Mucosa of rectum (tissue), 2 donors: Measurements from ENCODE around the gene SLC6A20.

ENCODE experiments used
- H3K27ac ChIP-seq, 2 donors: one replicate each; pipeline ENCODE4 v1.7.0; 2013; ENCODE audit warnings: inconsistent platforms in 2 of 2, low read depth in 2 of 2, low read length in 2 of 2
- H3K27me3 ChIP-seq, 2 donors: one replicate each; pipeline ENCODE4 v1.7.0; 2013; ENCODE audit warnings: low read length in 2 of 2; ENCODE audit not compliant: control insufficient read depth in 2 of 2, insufficient read depth in 2 of 2
- H3K36me3 ChIP-seq, 2 donors: one replicate each; pipeline ENCODE4 v1.7.0; 2013; ENCODE audit warnings: low read length in 2 of 2; ENCODE audit not compliant: control insufficient read depth in 2 of 2, insufficient read depth in 2 of 2
- H3K4me1 ChIP-seq, 2 donors: one replicate each; pipeline ENCODE4 v1.7.0; 2013; ENCODE audit warnings: low read length in 2 of 2, mild to moderate bottlenecking in 1 of 2; ENCODE audit not compliant: control insufficient read depth in 2 of 2, insufficient read depth in 2 of 2
- H3K4me3 ChIP-seq, 2 donors: one replicate each; pipeline ENCODE4 v1.7.0; 2013; ENCODE audit warnings: low read length in 2 of 2
- H3K9ac ChIP-seq, 2 donors: one replicate each; pipeline ENCODE4 v1.7.0; 2013; ENCODE audit warnings: low read length in 2 of 2, low read depth in 1 of 2, mild to moderate bottlenecking in 1 of 2
- H3K9me3 ChIP-seq, 2 donors: one replicate each; pipeline ENCODE4 v1.7.0; 2013; ENCODE audit warnings: low read length in 2 of 2; ENCODE audit not compliant: control insufficient read depth in 2 of 2
- donor health status: healthy.
- donor health status: Normal muscosa, but diverticular disease.

The SLC6A20 gene

GRCh38 chr3:45826321-45826720 lies 30.0 kb upstream of the SLC6A20 start:
- Histone ChIP-seq H3K4me1 (no peaks in the 10 kb centered on the region), H3K27me3 (no peaks in the 10 kb centered on the region), H3K9ac (no peak overlapping the region), H3K9me3 (no peaks in the 10 kb centered on the region), H3K27ac (no peak overlapping the region), H3K36me3 (peaks cover 37 to 41% of the 10 kb centered on the region in 2 donors), H3K4me3 (no peak overlapping the region)

GRCh38 chr3:45821127-45821526 lies 24.8 kb upstream of the SLC6A20 start:
- Histone ChIP-seq H3K9ac (no peak overlapping the region), H3K27ac (no peak overlapping the region), H3K9me3 (no peaks in the 10 kb centered on the region), H3K4me3 (no peak overlapping the region), H3K36me3 (peaks cover 15% of the 10 kb centered on the region in 2 donors), H3K27me3 (no peaks in the 10 kb centered on the region), H3K4me1 (peaks cover 4 to 5% of the 10 kb centered on the region in 2 donors)

DNA sequence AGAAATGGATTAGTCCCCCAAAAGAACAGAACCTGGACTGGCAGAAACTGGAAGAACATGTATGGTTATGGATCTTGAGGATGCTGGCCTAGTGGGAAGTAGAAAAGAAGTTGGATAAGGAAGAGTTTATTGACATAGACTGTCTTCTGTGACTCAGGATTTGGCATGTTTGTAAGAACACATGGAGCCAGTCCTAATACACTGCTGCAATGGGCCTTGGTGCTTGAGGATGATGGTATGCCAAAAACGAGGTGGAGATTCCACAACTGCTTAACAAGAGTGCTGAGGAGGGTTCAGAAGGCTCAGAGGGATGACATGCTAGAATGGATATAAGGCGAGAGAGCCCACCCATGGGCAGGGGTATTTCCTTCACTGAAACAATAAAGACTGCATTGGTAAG lies 23.2 kb upstream of the SLC6A20 start:
- H3K9ac ChIP-seq: no peak overlapping the region
- no peak overlapping the region for H3K27ac ChIP-seq
- H3K4me1 ChIP-seq: peaks cover 4 to 5% of the 10 kb centered on the region in 2 donors
- H3K27me3 ChIP-seq: no peaks in the 10 kb centered on the region
- H3K9me3 ChIP-seq: no peaks in the 10 kb centered on the region
- no peak overlapping the region for H3K4me3 ChIP-seq
- peaks cover 8 to 9% of the 10 kb centered on the region in 2 donors for H3K36me3 ChIP-seq

DNA sequence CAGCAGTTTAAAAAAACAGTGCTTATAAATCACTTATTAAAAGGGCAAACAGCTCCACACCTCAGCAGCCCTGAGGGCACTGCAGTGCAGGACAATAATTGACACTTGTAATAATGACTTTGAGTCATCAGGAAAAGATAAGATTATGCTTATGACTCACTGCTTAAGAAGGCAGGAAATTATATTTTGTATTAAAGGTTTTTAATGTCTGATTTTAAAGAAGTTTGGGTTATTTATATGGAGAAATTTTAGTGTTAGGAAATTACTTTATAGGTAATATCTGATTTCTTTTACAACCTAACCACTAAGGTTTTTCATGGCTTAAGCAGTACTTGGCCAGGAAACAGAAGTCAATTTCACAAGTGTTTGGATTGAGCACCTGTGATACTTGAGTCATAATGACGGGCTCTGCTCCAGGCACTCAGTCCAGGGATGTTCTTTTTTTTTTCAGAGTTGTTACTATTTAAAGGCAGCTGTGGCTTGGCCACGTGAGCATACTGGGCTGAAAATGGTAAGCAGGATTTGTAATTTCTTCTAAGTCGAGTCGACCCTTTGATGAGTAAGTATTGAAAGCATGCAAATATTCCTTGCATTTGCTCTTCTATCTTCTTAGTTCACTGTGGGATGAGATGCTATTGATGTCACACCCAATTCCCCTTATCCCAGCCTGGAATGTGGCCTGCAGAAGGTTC lies 21.6 kb upstream of the SLC6A20 start:
- Histone ChIP-seq H3K27ac (peak overlapping the region in 1 of 2 donors; percentile 30), H3K27me3 (no peaks in the 10 kb centered on the region), H3K4me1 (peaks cover 4 to 5% of the 10 kb centered on the region in 2 donors), H3K4me3 (no peak overlapping the region), H3K9ac (peak overlapping the region in 1 of 2 donors; percentile 5), H3K36me3 (peaks cover 7 to 8% of the 10 kb centered on the region in 2 donors), H3K9me3 (no peaks in the 10 kb centered on the region)

GRCh38 chr3:45816544-45816943 lies 20.2 kb upstream of the SLC6A20 start:
- Histone ChIP-seq H3K4me1 (peaks cover 4 to 5% of the 10 kb centered on the region in 2 donors), H3K27ac (no peak overlapping the region), H3K9ac (no peak overlapping the region), H3K9me3 (no peaks in the 10 kb centered on the region), H3K27me3 (no peaks in the 10 kb centered on the region), H3K4me3 (no peak overlapping the region), H3K36me3 (peaks cover 3 to 4% of the 10 kb centered on the region in 2 donors)

- H3K9ac ChIP-seq: no peak overlapping the region
- H3K4me1 ChIP-seq: peaks cover 4 to 5% of the 10 kb centered on the region in 2 donors
- H3K36me3 ChIP-seq: no peaks in the 10 kb centered on the region
- no peaks in the 10 kb centered on the region for H3K27me3 ChIP-seq
- H3K27ac ChIP-seq: no peak overlapping the region
- H3K4me3 ChIP-seq: no peak overlapping the region
- no peaks in the 10 kb centered on the region for H3K9me3 ChIP-seq
Measured at GRCh38 chr3:45814322-45814721, 18.0 kb upstream of the SLC6A20 start.

- Histone ChIP-seq H3K27ac (no peak overlapping the region), H3K9me3 (no peaks in the 10 kb centered on the region), H3K4me3 (no peak overlapping the region), H3K9ac (no peak overlapping the region), H3K36me3 (peaks cover 0 to 3% of the 10 kb centered on the region in 2 donors), H3K27me3 (no peaks in the 10 kb centered on the region), H3K4me1 (no peaks in the 10 kb centered on the region)
Measured at GRCh38 chr3:45807681-45808540, 11.6 kb upstream of the SLC6A20 start.

GRCh38 chr3:45807133-45807532 lies 10.8 kb upstream of the SLC6A20 start:
- H3K27me3 ChIP-seq: no peaks in the 10 kb centered on the region
- H3K9me3 ChIP-seq: no peaks in the 10 kb centered on the region
- no peaks in the 10 kb centered on the region for H3K4me1 ChIP-seq
- no peak overlapping the region for H3K4me3 ChIP-seq
- no peak overlapping the region for H3K9ac ChIP-seq
- H3K36me3 ChIP-seq: peaks cover 0 to 3% of the 10 kb centered on the region in 2 donors
- no peak overlapping the region for H3K27ac ChIP-seq

DNA sequence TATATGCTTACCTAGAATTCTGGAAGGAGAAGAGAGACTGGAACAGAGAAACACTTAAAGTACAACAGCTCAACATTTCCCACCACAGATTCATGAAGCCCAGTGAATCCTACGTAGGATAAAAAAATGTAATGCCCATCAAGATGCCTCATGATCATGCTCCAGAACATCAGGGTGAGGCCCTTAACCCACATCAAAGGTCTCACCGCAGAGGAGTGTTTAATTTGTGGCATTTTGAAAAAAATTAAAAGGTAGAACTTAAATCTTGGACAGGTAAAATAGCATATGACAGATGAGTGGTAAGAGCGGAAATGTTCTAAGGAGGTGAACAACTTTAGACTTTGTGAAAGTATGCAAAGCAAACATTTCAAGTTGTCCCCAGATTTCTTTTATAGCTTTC lies 9.7 kb upstream of the SLC6A20 start:
- Histone ChIP-seq H3K9ac (no peak overlapping the region), H3K27ac (no peak overlapping the region), H3K27me3 (no peaks in the 10 kb centered on the region), H3K36me3 (peaks cover 0 to 3% of the 10 kb centered on the region in 2 donors), H3K4me1 (no peaks in the 10 kb centered on the region), H3K9me3 (no peaks in the 10 kb centered on the region), H3K4me3 (no peak overlapping the region)

DNA sequence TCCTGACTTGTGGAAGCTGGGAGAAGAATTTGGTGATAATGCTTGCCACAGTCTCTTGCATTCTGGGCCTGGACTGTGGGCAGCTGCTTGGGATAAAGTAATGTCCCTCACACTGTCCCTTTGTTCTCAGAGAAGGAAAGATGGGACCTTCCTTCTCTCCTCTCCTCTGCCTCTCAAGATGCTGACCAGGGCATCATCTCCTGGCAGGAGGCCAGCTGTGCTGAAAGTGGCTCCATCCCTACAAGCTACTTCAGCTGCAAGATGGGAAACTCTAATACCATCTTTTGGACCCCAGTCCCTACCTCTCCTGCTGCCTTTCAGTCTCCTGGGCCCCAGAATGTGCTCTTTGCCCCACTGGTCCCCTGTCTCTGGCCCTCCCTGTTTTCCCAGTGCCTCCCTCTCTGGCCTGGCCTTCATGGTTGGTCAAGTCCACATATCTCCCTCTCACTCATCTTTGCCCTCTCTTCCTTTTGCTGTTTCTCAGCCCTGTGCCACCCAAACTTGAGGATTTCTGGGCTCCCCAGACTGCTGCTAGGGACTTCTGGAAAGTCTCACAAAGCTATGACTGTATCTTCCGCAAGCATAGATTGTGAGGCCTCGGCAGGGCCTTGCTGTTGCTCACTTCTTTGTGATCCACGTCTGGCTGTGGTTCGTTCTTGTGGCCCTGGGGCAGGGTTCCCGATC lies 7.1 kb upstream of the SLC6A20 start:
- Histone ChIP-seq H3K9me3 (no peaks in the 10 kb centered on the region), H3K27ac (no peak overlapping the region), H3K4me3 (no peak overlapping the region), H3K9ac (no peak overlapping the region), H3K36me3 (peaks cover 0 to 3% of the 10 kb centered on the region in 2 donors), H3K4me1 (no peaks in the 10 kb centered on the region), H3K27me3 (peaks cover 0 to 4% of the 10 kb centered on the region in 2 donors)
